ENCODE measurements around the gene HLA-G.

DNA sequence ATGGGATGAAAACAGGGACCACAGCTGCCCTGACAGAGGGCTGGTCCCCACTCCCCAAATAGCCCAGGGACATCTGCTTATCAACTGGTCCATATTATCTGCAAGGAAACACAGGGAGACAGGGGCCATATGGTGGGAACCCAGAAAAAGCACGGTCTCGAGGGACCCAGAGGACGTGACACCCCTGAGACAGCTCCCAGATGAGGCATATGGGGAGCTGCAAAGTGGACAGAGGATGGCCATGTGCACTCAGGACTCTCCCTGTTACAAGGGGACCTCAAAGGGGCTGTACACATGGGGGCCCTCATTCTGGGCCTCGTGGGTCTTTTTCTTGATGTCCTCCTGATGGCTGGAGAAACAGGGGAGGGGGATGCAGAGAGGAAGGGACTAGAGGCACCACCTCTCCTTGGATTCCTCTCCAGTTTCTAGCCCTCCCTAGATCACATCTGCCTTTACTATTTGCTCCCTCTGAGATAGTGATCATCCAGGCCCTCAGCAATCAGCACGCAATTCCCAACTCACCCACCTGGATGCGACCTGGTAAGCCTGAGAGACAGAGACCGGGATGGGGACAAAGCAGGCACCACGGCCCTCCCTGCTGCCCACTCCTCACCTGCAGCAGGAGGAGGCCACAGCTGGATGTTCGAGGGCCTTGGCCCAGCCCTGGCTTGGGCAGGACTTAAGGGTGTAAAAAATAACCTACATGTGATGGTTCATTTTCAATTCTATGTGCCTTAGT, 13.1 kb upstream of the HLA-G start:
- TF ChIP-seq, protein P1, sequence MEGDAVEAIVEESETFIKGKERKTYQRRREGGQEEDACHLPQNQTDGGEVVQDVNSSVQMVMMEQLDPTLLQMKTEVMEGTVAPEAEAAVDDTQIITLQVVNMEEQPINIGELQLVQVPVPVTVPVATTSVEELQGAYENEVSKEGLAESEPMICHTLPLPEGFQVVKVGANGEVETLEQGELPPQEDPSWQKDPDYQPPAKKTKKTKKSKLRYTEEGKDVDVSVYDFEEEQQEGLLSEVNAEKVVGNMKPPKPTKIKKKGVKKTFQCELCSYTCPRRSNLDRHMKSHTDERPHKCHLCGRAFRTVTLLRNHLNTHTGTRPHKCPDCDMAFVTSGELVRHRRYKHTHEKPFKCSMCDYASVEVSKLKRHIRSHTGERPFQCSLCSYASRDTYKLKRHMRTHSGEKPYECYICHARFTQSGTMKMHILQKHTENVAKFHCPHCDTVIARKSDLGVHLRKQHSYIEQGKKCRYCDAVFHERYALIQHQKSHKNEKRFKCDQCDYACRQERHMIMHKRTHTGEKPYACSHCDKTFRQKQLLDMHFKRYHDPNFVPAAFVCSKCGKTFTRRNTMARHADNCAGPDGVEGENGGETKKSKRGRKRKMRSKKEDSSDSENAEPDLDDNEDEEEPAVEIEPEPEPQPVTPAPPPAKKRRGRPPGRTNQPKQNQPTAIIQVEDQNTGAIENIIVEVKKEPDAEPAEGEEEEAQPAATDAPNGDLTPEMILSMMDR (conservative IDR thresholded peaks at IDR 0.05; ENCODE audit: low read length), result no peak
- no peak for TF ChIP-seq EZH2phosphoT487 (IDR thresholded peaks at IDR 0.05; ENCODE audit: borderline replicate concordance, low read depth, low read length)
